HG03571 (cell line): ENCODE measurements around the gene APEX1.
"Not testable (repeated sequence)": the region's sequence is repeated elsewhere in the genome, so short reads cannot be mapped to it uniquely, and the experiment has no call there.

Experiments used
- ATAC-seq: cut with Tn5 transposase; IDR thresholded peaks from one replicate; pipeline ENCODE4 v1.9.1; 2021; ENCODE audit not compliant: unreplicated experiment

Gene APEX1

GRCh38 chr14:20435582-20436362 is 19.3 kb upstream of the APEX1 start, which contains the start of gene KLHL33:
Gene KLHL33 (minus strand): TSS chr14:20436166. CDS start chr14:20435811, 355 bp downstream.
- no peak for ATAC-seq

GRCh38 chr14:20436363-20436755 is 18.7 kb upstream of the APEX1 start:
- ATAC-seq = no peak

- ATAC-seq = no peak
These were observed 16.4 kb upstream of the APEX1 start for GRCh38 chr14:20438664-20439063.

- no peak for ATAC-seq
These were observed 14.6 kb upstream of the APEX1 start for GRCh38 chr14:20440465-20440864.

- ATAC-seq = peak; percentile 76
These were observed 14.1 kb upstream of the APEX1 start for GRCh38 chr14:20440882-20441281.

GRCh38 chr14:20441461-20441860 is 13.6 kb upstream of the APEX1 start:
- ATAC-seq = no peak

- ATAC-seq = not testable (repeated sequence)
These were observed 11.4 kb upstream of the APEX1 start for GRCh38 chr14:20443650-20444049.

- ATAC-seq = no peak
These were observed 8.1 kb upstream of the APEX1 start for GRCh38 chr14:20446889-20447288.

GRCh38 chr14:20452831-20453230 is 2.2 kb upstream of the APEX1 start:
- ATAC-seq = not testable (repeated sequence)

- ATAC-seq = peak; percentile 40
These were observed 602 bp downstream of the APEX1 start for GRCh38 chr14:20455355-20456300.

- no peak for ATAC-seq
These were observed 1.9 kb downstream of the APEX1 start for GRCh38 chr14:20456971-20457370.

- ATAC-seq = no peak
These were observed 3.2 kb downstream of the APEX1 start for GRCh38 chr14:20458031-20458789.

- no peak for ATAC-seq
These were observed 5.6 kb downstream of the APEX1 start for GRCh38 chr14:20460458-20461224.

- peak; percentile 93 for ATAC-seq
These were observed 6.5 kb downstream of the APEX1 start, which contains the start of gene PIP4P1 for GRCh38 chr14:20461225-20462141. Gene PIP4P1 (minus strand): TSS chr14:20461434. CDS start chr14:20461325, 109 bp downstream.

- ATAC-seq = no peak
These were observed 13.8 kb downstream of the APEX1 start for GRCh38 chr14:20468764-20469241.

GRCh38 chr14:20469242-20469889 is 14.3 kb downstream of the APEX1 start, which contains the start of gene PNP:
Gene PNP (plus strand): TSS chr14:20469406. CDS start chr14:20469525, 119 bp downstream.
- peak; percentile 91 for ATAC-seq

- peak; percentile 33 for ATAC-seq
These were observed 15.0 kb downstream of the APEX1 start for GRCh38 chr14:20469890-20470602.

GRCh38 chr14:20470603-20470901 is 15.5 kb downstream of the APEX1 start:
- ATAC-seq = no peak
